GM18498 (cell line): ENCODE results near the gene MEI4.
"Not testable (repeated sequence)": the region's sequence is repeated elsewhere in the genome, so short reads cannot be mapped to it uniquely, and the experiment has no call there.

Experiments
- ATAC-seq: cut with Tn5 transposase; IDR thresholded peaks from one replicate; pipeline ENCODE4 v1.9.1; 2021; ENCODE audit warnings: mild to moderate bottlenecking, moderate library complexity; ENCODE audit not compliant: unreplicated experiment

Gene MEI4

GRCh38 chr6:77812304-77812703 is 159.5 kb downstream of the MEI4 start:
- no peak for ATAC-seq

- ATAC-seq, result no peak
These were observed 160.3 kb downstream of the MEI4 start for GRCh38 chr6:77813090-77813489.

GRCh38 chr6:77814119-77814518 is 161.3 kb downstream of the MEI4 start:
- ATAC-seq, result no peak

GRCh38 chr6:77815531-77815930 is 162.7 kb downstream of the MEI4 start:
- ATAC-seq, result no peak

- ATAC-seq, result no peak
These were observed 164.0 kb downstream of the MEI4 start for GRCh38 chr6:77816766-77817270.

- ATAC-seq, result no peak
These were observed 169.4 kb downstream of the MEI4 start for GRCh38 chr6:77822265-77822664.

GRCh38 chr6:77825204-77825603 is 172.4 kb downstream of the MEI4 start:
- no peak for ATAC-seq

GRCh38 chr6:77829736-77830135 is 176.9 kb downstream of the MEI4 start:
- ATAC-seq, result no peak

- not testable (repeated sequence) for ATAC-seq
These were observed 180.9 kb downstream of the MEI4 start for GRCh38 chr6:77833749-77834148.

- no peak for ATAC-seq
These were observed 181.8 kb downstream of the MEI4 start for GRCh38 chr6:77834591-77834996.

- ATAC-seq, result no peak
These were observed 184.4 kb downstream of the MEI4 start for GRCh38 chr6:77837034-77837784.

GRCh38 chr6:77839292-77839691 is 186.5 kb downstream of the MEI4 start:
- no peak for ATAC-seq

GRCh38 chr6:77844822-77845221 is 192.0 kb downstream of the MEI4 start:
- ATAC-seq, result no peak

GRCh38 chr6:77853401-77853800 is 200.6 kb downstream of the MEI4 start:
- ATAC-seq, result no peak

- ATAC-seq, result no peak
These were observed 203.6 kb downstream of the MEI4 start for GRCh38 chr6:77856391-77856790.

GRCh38 chr6:77857421-77857820 is 204.6 kb downstream of the MEI4 start:
- ATAC-seq, result no peak

- no peak for ATAC-seq
These were observed 223.5 kb downstream of the MEI4 start for GRCh38 chr6:77876300-77876699.

GRCh38 chr6:77879527-77879926 is 226.7 kb downstream of the MEI4 start:
- ATAC-seq, result no peak

- ATAC-seq, result no peak
These were observed 227.7 kb downstream of the MEI4 start for GRCh38 chr6:77880501-77880900.

- no peak for ATAC-seq
These were observed 231.0 kb downstream of the MEI4 start for GRCh38 chr6:77883851-77884250.

- ATAC-seq, result no peak
These were observed 240.6 kb downstream of the MEI4 start for GRCh38 chr6:77893391-77893790.

GRCh38 chr6:77906070-77906469 is 253.2 kb downstream of the MEI4 start:
- no peak for ATAC-seq

- ATAC-seq, result no peak
These were observed 258.0 kb downstream of the MEI4 start for GRCh38 chr6:77910826-77911225.
